Measurements from ENCODE around the gene TSGA10.
"Not testable (repeated sequence)": the region's sequence is repeated elsewhere in the genome, so short reads cannot be mapped to it uniquely, and the experiment has no call there.

Gene TSGA10, protein sequence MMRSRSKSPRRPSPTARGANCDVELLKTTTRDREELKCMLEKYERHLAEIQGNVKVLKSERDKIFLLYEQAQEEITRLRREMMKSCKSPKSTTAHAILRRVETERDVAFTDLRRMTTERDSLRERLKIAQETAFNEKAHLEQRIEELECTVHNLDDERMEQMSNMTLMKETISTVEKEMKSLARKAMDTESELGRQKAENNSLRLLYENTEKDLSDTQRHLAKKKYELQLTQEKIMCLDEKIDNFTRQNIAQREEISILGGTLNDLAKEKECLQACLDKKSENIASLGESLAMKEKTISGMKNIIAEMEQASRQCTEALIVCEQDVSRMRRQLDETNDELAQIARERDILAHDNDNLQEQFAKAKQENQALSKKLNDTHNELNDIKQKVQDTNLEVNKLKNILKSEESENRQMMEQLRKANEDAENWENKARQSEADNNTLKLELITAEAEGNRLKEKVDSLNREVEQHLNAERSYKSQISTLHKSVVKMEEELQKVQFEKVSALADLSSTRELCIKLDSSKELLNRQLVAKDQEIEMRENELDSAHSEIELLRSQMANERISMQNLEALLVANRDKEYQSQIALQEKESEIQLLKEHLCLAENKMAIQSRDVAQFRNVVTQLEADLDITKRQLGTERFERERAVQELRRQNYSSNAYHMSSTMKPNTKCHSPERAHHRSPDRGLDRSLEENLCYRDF

DNA sequence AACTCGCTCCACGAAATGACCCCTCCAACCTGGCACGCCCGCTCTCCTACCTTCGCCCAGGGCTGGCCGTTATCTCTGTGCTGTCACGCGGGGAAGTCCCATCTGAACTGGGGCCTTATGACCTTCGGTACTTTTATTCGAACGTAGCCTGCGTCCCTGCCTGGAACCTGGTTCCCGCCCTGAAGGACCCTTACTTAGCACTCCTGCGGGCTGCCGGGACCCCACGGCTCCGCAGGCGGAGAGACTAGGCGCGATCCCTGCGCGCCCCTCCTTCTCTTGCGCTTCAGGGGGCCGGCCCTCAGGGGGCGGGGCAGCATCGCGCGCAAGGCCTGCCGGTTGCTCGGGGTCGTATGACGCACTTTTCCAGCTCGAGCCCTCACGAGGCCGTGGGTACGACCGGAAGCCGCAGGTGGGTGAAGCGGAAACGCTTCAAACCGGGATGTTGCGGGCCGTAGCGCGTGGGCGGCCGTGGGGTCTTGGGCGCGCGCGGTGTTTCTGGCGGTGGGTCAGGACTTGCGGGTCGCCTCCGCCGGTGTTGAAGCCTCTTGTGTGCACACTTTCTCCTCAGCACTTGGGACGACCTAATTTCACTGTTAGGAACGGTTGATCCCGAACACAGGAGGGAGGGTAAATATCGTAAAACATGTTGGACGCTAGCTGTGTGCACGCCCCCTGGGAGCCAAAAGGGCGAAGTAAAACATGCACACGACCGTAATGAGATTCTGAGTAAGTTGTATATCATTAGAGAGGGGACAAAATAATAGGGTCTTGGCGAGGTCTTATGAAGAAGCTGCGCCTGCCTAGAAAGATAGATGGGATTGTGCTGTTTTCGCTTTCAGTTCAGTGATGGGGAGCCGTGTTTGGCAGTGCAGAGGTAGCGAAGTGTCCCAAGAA, at the start of gene TSGA10, which contains the start of gene LIPT1:
Gene TSGA10, minus strand, starts transcription at position 300 of the 894 bp plus-strand sequence. CDS start 45,503 bp downstream, outside the sequence.
Gene LIPT1, plus strand, starts transcription at position 325 of the 894 bp plus-strand sequence. CDS start 6,991 bp downstream, outside the sequence.
- DNase-seq, result peak; percentile 87

DNA sequence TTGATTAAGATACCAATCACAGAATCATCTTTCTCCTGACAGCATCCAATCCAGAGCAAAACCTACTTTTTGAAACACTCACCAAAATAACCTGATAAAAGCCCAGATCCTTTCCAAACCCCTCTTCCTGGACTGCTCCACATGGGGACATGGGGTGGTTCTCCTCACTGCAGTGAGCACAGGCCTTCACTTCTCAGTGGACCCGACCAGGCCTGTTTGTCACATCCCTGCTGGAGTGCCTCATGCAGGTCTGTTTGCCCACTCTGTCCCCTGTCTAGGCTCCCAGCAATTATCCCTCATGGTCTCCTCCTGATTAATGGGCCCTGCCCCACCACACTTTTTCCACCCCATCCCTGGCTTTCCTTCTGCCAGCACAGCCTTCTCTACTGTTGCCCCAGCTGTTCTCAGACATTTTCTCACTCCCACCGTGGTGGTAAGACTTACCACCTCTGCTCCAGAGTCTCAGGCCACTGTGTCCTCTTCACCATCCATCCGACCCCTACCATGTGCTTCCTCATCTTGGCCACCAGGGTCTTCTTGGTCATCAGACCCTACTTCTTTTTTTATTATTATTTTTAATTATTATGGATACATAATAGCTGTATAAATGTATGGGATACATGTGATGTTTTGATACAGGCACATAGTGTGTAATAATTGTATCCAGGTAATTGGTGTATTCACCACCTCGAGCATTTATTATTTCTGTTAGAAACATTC, 47.4 kb upstream of the TSGA10 start:
- no peak for DNase-seq

DNA sequence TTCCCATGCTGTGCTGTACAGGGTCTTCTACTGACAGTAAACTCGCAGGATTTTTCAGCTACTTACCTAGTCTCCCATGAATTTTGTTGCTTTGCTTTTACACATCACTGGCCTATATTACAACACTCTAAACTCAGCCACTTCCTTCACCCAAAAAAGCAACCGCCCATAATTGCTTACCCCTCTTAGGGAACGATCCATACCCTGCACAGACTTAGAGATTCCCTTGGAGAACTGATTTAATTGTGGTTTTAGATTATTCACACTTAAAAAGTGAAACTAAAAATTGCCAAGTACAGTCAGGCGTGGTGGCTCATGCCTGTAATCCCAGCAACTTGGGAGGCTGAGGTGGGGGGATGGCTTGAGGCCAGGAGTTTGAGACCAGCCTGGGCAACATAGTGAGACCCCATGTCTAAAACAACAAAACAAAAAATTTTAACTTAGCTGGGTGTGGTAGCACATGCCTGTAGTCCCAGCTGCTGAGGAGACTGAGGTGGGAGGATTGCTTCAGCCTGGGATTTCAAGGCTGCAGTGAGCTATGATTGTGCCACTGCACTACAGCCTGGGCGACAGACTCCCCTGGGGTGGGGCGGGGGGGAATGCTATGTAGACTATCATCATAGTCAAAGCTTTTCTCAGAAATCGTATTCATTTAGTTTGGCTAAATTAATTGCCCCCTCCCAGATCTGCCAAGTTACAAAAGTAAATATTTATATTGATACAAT, 45.5 kb upstream of the TSGA10 start:
- no peak for DNase-seq

DNA sequence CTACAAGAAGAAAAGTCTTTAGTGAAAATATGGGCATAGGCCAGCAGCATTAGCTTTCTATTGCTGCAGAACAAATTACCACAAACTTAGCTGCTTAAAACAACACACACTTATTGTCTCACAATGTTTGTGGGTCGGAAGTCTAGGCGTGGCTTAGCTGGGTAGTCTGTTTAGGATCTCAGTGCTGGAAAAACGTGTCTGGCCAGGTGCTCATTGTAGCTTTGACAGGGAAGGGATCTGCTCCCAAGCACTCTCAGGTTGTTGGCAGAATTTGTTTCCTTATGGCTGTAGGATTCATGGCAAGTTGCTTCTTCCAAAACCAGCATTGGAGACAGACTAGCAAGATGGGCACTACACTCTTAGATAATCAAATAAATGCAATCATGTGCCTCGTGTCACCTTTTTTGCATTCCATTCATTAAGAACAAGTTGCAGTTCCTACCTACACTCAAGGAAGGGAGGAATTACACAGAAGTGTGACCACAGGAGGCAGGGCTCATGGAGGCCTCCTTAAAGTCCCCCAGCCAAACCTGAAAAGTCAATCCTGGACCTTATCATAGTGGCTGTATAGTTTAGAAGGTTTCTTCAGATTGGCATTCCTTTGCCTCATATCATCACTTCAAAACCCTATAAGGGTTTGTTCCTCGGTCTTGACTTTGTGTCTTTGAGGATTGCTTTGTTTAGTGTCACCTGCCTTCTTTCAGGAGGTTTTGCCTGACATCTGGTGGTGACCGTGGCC, 43.5 kb upstream of the TSGA10 start:
- DNase-seq, result no peak

DNA sequence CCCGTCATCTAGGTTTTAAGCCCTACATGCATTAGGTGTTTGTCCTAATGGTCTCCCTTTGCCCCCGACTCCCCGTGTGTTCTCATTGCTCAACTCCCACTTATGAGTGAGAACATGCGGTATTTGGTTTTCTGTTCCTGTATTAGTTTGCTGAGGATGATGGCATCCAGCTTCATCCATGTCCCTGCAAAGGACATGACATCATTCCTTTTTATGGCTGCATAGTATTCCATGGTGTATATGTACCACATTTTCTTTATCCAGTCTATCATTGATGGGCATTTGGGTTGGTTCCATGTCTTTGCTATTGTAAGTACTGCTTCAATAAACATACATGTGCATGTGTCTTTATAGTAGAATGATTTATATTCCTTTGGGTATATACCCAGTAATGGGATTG, 37.6 kb upstream of the TSGA10 start:
- not testable (repeated sequence) for DNase-seq

DNA sequence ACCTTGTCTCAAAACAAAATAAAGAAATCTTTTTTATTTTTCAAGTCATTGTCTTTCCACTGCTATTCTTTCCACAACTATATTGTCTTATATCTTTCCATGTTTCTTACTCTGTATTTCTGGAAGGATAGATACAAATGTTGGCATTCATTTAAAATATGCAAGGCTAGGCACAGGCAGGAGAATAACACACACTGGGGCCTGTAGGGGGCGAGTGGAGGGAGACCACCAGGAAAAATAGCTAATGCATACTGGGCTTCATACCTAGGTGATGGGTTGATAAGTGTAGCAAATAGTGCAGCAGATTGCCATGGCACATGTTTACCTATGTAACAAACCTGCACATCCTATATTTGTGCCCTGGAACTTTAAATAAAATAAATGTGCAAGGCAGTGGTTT, 35.8 kb upstream of the TSGA10 start:
- DNase-seq, result no peak

DNA sequence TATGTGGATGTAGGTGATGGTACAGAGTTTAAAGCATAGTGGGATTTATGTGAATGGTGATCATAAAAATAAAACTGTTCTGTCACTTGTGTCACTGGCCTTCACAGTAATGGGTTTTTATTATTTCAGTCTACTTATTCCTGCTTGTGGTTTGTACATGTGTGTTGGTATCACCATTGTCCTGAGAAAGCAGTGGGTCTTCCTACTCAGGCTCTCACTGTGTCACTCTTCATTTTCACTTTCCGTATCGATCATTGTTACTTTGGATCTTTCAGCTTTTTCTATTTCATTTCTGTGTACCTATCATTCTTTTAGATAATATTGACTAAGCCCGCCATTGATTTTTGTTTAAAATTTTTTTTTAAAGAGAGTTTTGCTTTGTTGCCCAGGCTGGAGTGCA, 33.6 kb upstream of the TSGA10 start:
- DNase-seq, result no peak

DNA sequence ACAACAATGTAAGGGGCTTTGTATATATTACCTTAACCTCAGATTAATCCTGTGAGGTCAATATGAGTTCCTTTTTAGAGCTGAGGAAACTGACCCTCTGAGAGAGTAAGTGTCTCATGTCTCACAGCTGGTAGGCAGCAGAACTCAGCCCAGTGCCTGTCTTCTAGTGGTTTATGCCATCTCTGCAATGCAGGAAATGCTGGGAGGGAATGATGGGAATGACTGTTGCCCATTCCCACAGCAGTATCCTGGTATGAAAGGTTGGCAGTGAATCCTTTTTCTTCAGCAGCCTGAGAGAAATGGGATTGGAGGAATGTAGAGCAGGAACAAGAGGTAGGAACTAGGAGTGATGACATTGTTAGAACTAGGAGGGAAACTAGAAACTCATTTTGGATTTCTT, 32.3 kb upstream of the TSGA10 start:
- no peak for DNase-seq

DNA sequence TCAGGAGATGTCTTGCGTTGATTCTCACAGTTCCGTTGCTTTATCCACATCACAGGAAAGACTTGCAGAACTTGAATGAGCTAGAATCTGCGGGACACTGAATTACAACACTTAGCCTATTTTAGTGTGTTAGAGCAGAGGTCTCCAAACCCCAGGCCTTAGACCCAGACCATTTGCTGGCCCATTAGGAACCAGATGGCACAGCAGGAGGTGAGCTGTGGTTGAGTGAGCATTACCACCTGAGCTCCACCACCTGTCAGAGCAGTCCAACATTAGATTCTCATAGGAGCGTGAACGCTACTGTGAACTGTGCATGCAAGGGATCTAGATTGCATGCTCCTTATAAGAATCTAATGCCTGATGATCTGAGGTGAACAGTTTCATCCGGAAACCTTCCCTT, 30.1 kb upstream of the TSGA10 start:
- DNase-seq, result no peak

DNA sequence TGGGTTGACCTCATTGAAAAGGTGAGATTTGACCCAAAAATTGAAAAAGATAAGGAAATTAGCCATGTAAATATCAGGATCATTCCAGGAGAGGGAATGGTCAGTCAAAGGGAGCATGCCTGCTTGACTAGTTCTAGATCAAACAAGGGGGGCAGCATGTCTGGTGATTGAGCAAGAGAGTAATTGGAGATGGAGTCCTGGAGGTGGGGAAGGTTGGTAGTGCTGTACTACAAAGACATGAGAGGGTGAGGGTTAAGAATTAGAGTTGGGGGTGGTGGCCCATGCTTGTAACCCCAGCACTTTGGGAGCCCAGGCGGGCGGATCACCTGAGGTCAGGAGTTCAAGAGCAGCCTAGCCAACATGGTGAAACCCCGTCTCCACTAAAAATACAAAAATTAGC, 28.3 kb upstream of the TSGA10 start:
- DNase-seq, result no peak

DNA sequence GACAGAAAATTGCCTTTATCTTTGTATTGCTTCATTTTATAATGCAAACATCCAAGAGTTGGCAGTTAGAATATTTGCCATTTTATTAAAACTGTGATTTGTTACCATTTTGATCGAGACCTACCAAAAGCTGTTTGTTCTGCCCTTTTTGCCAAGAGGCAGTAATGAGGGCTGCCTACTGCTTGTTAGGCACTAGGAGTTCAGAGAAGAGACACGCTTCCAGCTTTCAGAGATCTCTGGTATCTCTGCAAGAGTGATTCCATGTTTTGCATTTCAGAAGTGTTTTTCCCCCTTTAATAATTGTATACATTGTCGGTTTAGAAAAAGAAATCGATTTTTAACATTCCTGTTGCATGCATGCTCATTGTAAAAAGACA, 26.9 kb upstream of the TSGA10 start:
- DNase-seq, result no peak

DNA sequence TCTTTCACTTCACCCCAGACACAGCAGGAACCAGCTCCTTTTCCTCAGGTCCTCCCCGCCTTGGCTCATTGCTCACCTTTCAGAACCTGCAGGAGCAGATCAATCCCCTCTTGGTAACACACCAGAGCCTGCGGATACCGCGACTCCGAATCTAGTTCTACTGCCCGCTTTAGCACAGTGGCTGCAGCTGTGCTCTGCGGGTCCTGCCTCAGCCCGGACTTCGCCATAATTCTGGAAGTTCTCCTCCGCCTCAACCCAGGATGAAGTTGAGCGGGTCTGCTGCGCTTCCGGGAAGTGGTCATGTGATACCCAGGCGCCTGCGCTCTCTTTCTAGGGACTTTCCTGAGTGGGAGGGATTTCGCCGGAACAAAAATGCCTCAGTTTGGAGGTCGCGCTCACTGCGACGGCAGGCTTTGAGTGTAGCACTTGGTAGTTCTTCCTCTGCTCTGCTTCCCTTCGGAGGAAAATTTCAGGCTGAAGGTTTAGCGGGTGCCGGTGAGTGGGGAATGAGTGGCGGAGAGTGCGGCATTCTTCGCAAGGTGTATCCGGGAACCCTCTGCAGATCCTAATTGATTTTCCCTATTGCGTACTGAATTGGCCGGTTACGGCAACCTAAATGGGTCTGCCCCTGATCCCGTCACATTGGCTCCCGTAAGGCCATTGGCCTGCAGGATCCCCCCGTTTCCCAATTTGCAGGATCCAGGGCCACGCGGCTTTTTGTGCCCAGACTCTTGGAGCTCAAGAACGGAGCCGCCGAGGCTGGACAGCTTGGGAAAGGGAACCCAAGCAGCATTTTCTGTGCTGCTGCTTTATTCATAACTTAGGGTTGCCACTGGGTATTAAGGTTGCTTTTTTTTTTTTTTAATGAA, 26.2 kb upstream of the TSGA10 start, which contains the start of the genes MITD1 and MRPL30:
Gene MITD1, minus strand, starts transcription at position 304 of the 869 bp plus-strand sequence. Its CDS starts 77 bp downstream, at position 227.
Gene MRPL30, plus strand, starts transcription at position 430 of the 869 bp plus-strand sequence. CDS start 5,020 bp downstream, outside the sequence.
- peak; percentile 86 for DNase-seq

DNA sequence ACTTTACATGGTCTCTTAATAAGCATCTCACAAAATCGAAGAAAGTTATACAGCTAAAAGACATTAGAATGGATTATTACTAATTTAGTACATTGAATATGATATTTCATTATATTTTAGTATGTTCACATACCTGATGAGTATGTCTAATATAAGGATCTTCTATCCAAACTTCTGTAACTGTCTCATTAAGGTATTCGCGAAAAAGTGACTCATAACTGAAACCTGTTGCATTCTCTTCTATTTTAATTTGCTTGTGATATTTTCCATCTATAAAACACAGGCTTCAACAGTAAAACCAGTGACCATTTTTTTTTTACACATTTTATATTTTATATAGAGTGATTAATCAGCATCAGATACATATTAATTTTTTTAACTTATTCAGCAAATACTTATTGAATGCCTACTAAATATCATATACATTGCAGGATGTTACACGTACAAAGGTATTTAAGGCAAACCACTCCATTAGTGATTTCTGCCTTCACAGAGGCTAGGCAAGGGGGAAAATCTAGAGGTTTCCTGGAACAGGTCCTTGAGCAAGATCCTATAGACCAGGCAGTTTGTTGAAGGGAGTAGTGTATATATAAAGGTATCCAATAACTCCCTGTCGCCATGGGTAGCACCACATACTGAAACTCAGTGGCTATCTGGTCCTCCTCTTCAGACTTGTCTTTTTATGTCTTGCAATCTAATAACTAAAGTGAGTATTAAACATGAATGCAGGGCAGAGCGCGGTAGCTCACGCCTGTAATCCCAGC, 16.8 kb upstream of the TSGA10 start:
- no peak for DNase-seq

DNA sequence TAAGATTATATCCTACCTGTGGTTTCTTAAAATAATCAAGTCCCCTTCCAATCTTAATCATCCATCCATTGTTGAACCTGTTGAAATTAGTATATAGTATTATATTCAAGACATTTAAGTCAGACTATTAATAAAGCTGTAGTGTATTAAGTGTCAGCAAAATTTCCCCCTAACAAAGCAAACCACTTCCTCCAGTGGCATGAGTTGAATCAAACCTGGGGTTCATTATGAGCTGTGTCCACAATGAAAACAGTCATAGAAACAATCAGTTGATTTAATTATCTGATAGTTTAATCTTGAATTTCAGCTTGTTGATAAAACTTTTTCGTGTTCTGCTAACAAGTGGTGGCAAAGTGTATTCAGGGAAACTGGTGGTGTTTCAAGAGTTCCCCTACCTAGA, 14.8 kb upstream of the TSGA10 start:
- DNase-seq, result no peak

DNA sequence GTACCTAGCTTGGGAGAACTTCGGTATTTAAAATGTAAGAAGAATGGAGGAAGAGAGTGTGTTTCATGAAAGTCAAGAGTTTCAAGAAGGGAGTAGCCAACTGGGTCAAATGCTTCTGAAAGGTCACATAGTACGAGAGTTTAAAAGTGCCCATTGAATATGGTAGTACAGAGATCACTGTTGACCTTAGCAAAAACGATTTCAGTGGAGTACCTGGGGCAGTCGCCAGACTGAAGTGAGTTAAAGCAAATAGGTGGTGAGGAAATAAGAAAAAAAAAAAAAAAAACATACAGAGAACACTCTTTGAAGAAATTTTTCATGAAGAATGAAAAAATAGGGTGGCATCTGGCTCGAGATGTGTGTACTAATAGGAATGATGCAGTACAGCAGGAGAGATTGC, 11.5 kb upstream of the TSGA10 start:
- DNase-seq, result no peak

DNA sequence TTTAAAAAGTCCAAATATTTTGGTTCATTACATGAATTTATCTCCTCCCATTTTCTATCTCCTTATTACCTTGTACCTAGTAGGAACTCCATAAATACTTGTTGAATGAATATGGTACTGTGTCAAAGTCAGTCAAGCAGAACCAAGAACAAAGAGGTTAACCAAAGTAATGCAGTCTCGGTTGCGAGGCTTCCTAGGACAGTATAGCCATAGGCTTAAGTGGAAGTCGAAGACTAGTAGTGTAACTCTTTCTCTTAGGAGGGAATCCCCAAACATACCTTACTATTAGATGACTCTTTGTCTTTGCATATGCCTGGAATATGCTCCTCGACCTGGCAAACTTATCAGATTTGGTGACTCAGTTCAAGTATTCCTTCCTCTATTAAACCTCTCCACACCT, 4.9 kb upstream of the TSGA10 start:
- DNase-seq, result no peak

DNA sequence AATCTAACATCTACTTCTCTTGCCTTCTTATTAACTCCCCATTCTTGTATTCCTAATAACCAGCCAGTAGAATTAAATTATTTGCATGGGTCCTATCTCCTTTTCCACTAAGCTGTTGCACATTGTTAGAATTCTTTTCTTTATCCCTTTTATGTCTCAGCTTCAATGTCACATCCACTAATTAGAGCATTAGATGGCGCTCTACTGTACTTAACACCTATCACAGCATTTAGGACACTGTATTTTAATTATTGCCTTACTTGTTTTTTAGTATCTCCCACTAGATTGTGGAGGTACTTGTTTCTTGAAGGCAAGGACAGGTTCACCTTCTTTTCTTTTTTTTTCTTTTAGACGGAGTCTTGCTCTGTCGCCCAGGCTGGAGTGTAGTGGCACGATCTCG, 3.9 kb upstream of the TSGA10 start:
- no peak for DNase-seq

DNA sequence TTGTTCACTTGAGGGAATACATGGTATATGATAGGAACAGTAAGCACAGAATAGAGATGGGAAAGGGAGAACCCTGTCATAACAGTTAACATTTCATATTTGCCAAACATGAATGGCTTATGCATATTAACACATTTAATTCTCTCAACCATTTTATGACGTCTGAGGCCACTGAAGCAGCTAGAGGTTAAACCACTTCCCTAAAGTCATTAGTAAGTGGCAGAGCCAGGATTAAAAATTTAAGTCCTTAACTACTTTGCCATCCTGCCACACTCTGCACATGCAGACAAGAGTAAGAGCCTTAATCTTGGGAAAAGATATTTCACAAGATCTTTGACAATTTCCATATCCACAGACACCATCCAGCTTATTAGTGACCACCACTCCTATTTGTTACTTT, 2.1 kb upstream of the TSGA10 start:
- DNase-seq, result no peak
